Tibial artery (tissue), 4 donors: Measurements from ENCODE around the gene ADGRG6.

Experiments used
- DNase-seq, 2 donors: peaks; one replicate each; pipeline ENCODE4 v3.0.0-alpha.2; 2019
- H3K27ac ChIP-seq, 2 donors: fragments of 200-600 bp; sonication (generic) in 1 of 2; 1 replicate in 1 of 2; 2 replicates in 1 of 2; pipeline ENCODE4 v1.5.1; 2018 to 2019; ENCODE audit warnings: mild to moderate bottlenecking in 1 of 2
- H3K27me3 ChIP-seq, 2 donors: fragments of 200-600 bp; sonication (generic) in 1 of 2; one replicate each; pipeline versions ENCODE4 v1.5.1 to v1.6.0; 2016 to 2019
- H3K36me3 ChIP-seq, 3 donors: fragments of 200-600 bp; sonication (generic) in 2 of 3; one replicate each; pipeline ENCODE4 v1.5.1; 2016 to 2019; ENCODE audit warnings: mild to moderate bottlenecking in 2 of 3
- H3K4me1 ChIP-seq, 4 donors: fragments of 200-600 bp; sonication (generic) in 2 of 4; 1 replicate in 3 of 4; 2 replicates in 1 of 4; pipeline ENCODE4 v1.5.1; 2016 to 2019
- H3K4me3 ChIP-seq, 2 donors: fragments of 200-600 bp; sonication (generic) in 1 of 2; 1 replicate in 1 of 2; 2 replicates in 1 of 2; pipeline ENCODE4 v1.5.1; 2018 to 2019; ENCODE audit warnings: mild to moderate bottlenecking in 2 of 2
- H3K9me3 ChIP-seq, 3 donors: fragments of 200-600 bp; sonication (generic) in 1 of 3; one replicate each; pipeline ENCODE4 v1.5.1; 2016 to 2019
- CTCF ChIP-seq, 2 experiments: fragments of 200-600 bp in 1 of 2; fragments of 450-650 bp in 1 of 2; IDR thresholded peaks; one replicate each; pipeline ENCODE4 v1.5.1; 2017 to 2019; ENCODE audit warnings: antibody characterized with exemption in 2 of 2, mild to moderate bottlenecking in 1 of 2, moderate library complexity in 1 of 2
- intact Hi-C: fragments of 100-400 bp; cut with DNase I; formaldehyde crosslinking; loops from one replicate; pipeline ENCODE4 v1.15.0; 2023; ENCODE audit warnings: low total_unique reads

The ADGRG6 gene

GRCh38 chr6:142482974-142483373, 181.2 kb downstream of the ADGRG6 start:
- Histone ChIP-seq H3K27ac (no peak overlapping the region), H3K27me3 (no peaks in the 10 kb centered on the region), H3K4me3 (no peak overlapping the region), H3K4me1 (no peaks in the 10 kb centered on the region), H3K36me3 (no peaks in the 10 kb centered on the region), H3K9me3 (no peaks in the 10 kb centered on the region)
- TF ChIP-seq CTCF (IDR thresholded peaks at IDR 0.05) = no peak
- DNase-seq = no peak
- intact Hi-C loops = no loop called here

GRCh38 chr6:142485256-142485655, 183.4 kb downstream of the ADGRG6 start:
- Histone ChIP-seq H3K27ac (no peak overlapping the region), H3K27me3 (no peaks in the 10 kb centered on the region), H3K9me3 (no peaks in the 10 kb centered on the region), H3K4me1 (no peaks in the 10 kb centered on the region), H3K36me3 (no peaks in the 10 kb centered on the region), H3K4me3 (no peak overlapping the region)
- no peak for TF ChIP-seq CTCF (IDR thresholded peaks at IDR 0.05)
- no peak for DNase-seq
- intact Hi-C loops = loop anchor here (5.0 kb wide), 1 partner anchor 1502 kb away; no protein-coding TSS in a partner anchor

GRCh38 chr6:142489722-142490610, 188.2 kb downstream of the ADGRG6 start:
- DNase-seq = no peak
- no peak for TF ChIP-seq CTCF (IDR thresholded peaks at IDR 0.05)

More at GRCh38 chr6:142489722-142490610, 188.2 kb downstream of the ADGRG6 start:
- H3K27ac ChIP-seq = no peak overlapping the region
- no peaks in the 10 kb centered on the region for H3K4me1 ChIP-seq
- no peaks in the 10 kb centered on the region for H3K36me3 ChIP-seq
- no peak overlapping the region for H3K4me3 ChIP-seq
- intact Hi-C loops = loop anchor here (5.0 kb wide), 1 partner anchor 1497 kb away; no protein-coding TSS in a partner anchor
- H3K27me3 ChIP-seq = no peaks in the 10 kb centered on the region
- H3K9me3 ChIP-seq = no peaks in the 10 kb centered on the region
